H9 (cell line): Measurements from ENCODE around the gene WDR5B. TPM values are rescaled to one million over a fixed set of nuclear protein-coding genes. Genes with fewer than 3 reads are reported as not detected.

Experiments used
- DNase-seq: peaks from one replicate; pipeline ENCODE4 v3.0.0-alpha.2; 2017
- H2AFZ ChIP-seq: one replicate; pipeline ENCODE4 v1.6.1; 2013; ENCODE audit warnings: mild to moderate bottlenecking, low read length, control low read depth, moderate library complexity
- H2AK5ac ChIP-seq: 2 replicates; pipeline ENCODE4 v1.6.1; 2013; ENCODE audit warnings: low read length, control low read depth, mixed read lengths; ENCODE audit not compliant: insufficient read length
- H2BK120ac ChIP-seq: one replicate; pipeline ENCODE4 v1.6.1; 2013; ENCODE audit warnings: low read depth, mild to moderate bottlenecking, low read length, control low read depth, inconsistent platforms; ENCODE audit not compliant: poor library complexity, severe bottlenecking
- H2BK12ac ChIP-seq: 2 replicates; pipeline ENCODE4 v1.6.1; 2013; ENCODE audit warnings: low read length, control low read depth, mixed read lengths, low read depth; ENCODE audit not compliant: insufficient read length
- H2BK15ac ChIP-seq: 2 replicates; pipeline ENCODE4 v1.6.1; 2013; ENCODE audit warnings: low read depth, low read length, control low read depth
- H2BK20ac ChIP-seq: one replicate; pipeline ENCODE4 v1.6.1; 2013; ENCODE audit warnings: low read depth, mild to moderate bottlenecking, low read length, control low read depth, inconsistent platforms; ENCODE audit not compliant: poor library complexity, severe bottlenecking
- H2BK5ac ChIP-seq: 2 replicates; pipeline ENCODE4 v1.6.1; 2013; ENCODE audit warnings: low read length, control low read depth, mixed read lengths; ENCODE audit not compliant: insufficient read length
- H3K14ac ChIP-seq: 2 replicates; pipeline ENCODE4 v1.6.1; 2013; ENCODE audit warnings: low read length, control low read depth; ENCODE audit not compliant: insufficient read depth
- H3K18ac ChIP-seq: 2 replicates; pipeline ENCODE4 v1.6.1; 2013; ENCODE audit warnings: low read depth, mild to moderate bottlenecking, mixed read lengths, low read length, control low read depth; ENCODE audit not compliant: insufficient read length
- H3K23ac ChIP-seq: 2 replicates; pipeline ENCODE4 v1.6.1; 2013; ENCODE audit warnings: low read length, control low read depth, mixed read lengths, low read depth; ENCODE audit not compliant: insufficient read length
- H3K23me2 ChIP-seq: 2 replicates; pipeline ENCODE4 v1.6.1; 2013; ENCODE audit warnings: low read depth, mild to moderate bottlenecking, mixed read lengths, low read length, control low read depth; ENCODE audit not compliant: insufficient read length, poor library complexity, severe bottlenecking
- H3K27ac ChIP-seq: 2 replicates; pipeline ENCODE4 v1.5.1; 2013; ENCODE audit warnings: low read length, control low read depth, mixed read lengths, low read depth; ENCODE audit not compliant: insufficient read length
- H3K27me3 ChIP-seq: 2 replicates; pipeline ENCODE4 v1.6.1; 2013; ENCODE audit warnings: low read length, control low read depth, inconsistent platforms; ENCODE audit not compliant: insufficient read depth
- H3K4ac ChIP-seq: 2 replicates; pipeline ENCODE4 v1.6.1; 2013; ENCODE audit warnings: low read depth, mild to moderate bottlenecking, control low read depth, inconsistent platforms, low read length, moderate library complexity
- H3K4me1 ChIP-seq: 2 replicates; pipeline ENCODE4 v1.6.1; 2013; ENCODE audit warnings: low read length, control low read depth, inconsistent platforms; ENCODE audit not compliant: insufficient read depth
- H3K4me2 ChIP-seq: 2 replicates; pipeline ENCODE4 v1.6.1; 2013; ENCODE audit warnings: low read length, control low read depth, mixed read lengths; ENCODE audit not compliant: insufficient read length, insufficient read depth
- H3K56ac ChIP-seq: 2 replicates; pipeline ENCODE4 v1.6.1; 2013; ENCODE audit warnings: low read depth, mild to moderate bottlenecking, mixed read lengths, low read length, control low read depth; ENCODE audit not compliant: insufficient read length
- H3K79me1 ChIP-seq: 2 replicates; pipeline ENCODE4 v1.6.1; 2013; ENCODE audit warnings: low read depth, mild to moderate bottlenecking, moderate library complexity, low read length, control low read depth, inconsistent platforms; ENCODE audit not compliant: insufficient read depth, poor library complexity, severe bottlenecking
- H3K79me2 ChIP-seq: 2 replicates; pipeline ENCODE4 v1.6.1; 2013; ENCODE audit warnings: low read length, control low read depth, inconsistent platforms; ENCODE audit not compliant: insufficient read depth
- H3K9ac ChIP-seq: 2 replicates; pipeline ENCODE4 v1.6.1; 2013; ENCODE audit warnings: low read length, control low read depth, mixed read lengths; ENCODE audit not compliant: insufficient read length; ENCODE audit errors: extremely low read depth
- H3K9me3 ChIP-seq: one replicate; pipeline ENCODE4 v1.6.1; 2013; ENCODE audit warnings: low read depth, low read length, inconsistent platforms; ENCODE audit not compliant: control insufficient read depth
- H3T11ph ChIP-seq: one replicate; pipeline ENCODE4 v1.6.1; 2013; ENCODE audit warnings: mild to moderate bottlenecking, low read length, control low read depth, inconsistent platforms
- H4K20me1 ChIP-seq: one replicate; pipeline ENCODE4 v1.6.1; 2013; ENCODE audit not compliant: control insufficient read depth, insufficient read length, insufficient read depth
- H4K5ac ChIP-seq: 2 replicates; pipeline ENCODE4 v1.6.1; 2013; ENCODE audit warnings: low read depth, mild to moderate bottlenecking, mixed read lengths, low read length, control low read depth; ENCODE audit not compliant: insufficient read length
- H4K8ac ChIP-seq: replicated peaks from 2 replicates; pipeline ENCODE4 v1.6.1; 2013; ENCODE audit warnings: low read length, control low read depth, mixed read lengths, low read depth; ENCODE audit not compliant: insufficient read length
- H4K91ac ChIP-seq: 2 replicates; pipeline ENCODE4 v1.6.1; 2013; ENCODE audit warnings: low read depth, mild to moderate bottlenecking, moderate library complexity, mixed read lengths, low read length, control low read depth; ENCODE audit not compliant: insufficient read length
- H3K27ac Mint-ChIP-seq, 3 experiments: 2 replicates in 2 of 3; 3 replicates in 1 of 3; pipeline ENCODE4 v1.8.0; 2020 to 2021; ENCODE audit warnings: mixed read lengths in 3 of 3, mild to moderate bottlenecking in 1 of 3, moderate library complexity in 1 of 3
- H3K27me3 Mint-ChIP-seq: 2 replicates; pipeline ENCODE4 v1.8.0; 2021; ENCODE audit warnings: low read depth, mild to moderate bottlenecking, moderate library complexity, mixed read lengths
- H3K36me3 Mint-ChIP-seq, 3 experiments: 2 replicates in 2 of 3; 3 replicates in 1 of 3; pipeline ENCODE4 v1.8.0; 2020 to 2021; ENCODE audit warnings: low read depth in 3 of 3, mixed read lengths in 3 of 3; ENCODE audit not compliant: insufficient read depth in 1 of 3
- H3K4me1 Mint-ChIP-seq, 2 experiments: 2 replicates each; pipeline ENCODE4 v1.8.0; 2020; ENCODE audit warnings: mixed read lengths in 2 of 2
- H3K4me3 Mint-ChIP-seq, 2 experiments: 2 replicates in 1 of 2; 3 replicates in 1 of 2; pipeline ENCODE4 v1.8.0; 2020 to 2021; ENCODE audit warnings: mild to moderate bottlenecking in 2 of 2, mixed read lengths in 2 of 2, moderate library complexity in 1 of 2
- H3K9me3 Mint-ChIP-seq, 2 experiments: 2 replicates in 1 of 2; 3 replicates in 1 of 2; pipeline ENCODE4 v1.8.0; 2020; ENCODE audit warnings: mild to moderate bottlenecking in 2 of 2, mixed read lengths in 2 of 2, moderate library complexity in 1 of 2
- CTCF ChIP-seq: fragments of 200-600 bp; sonication (generic); conservative IDR thresholded peaks from 3 replicates; pipeline ENCODE4 v1.8.0; 2021; ENCODE audit warnings: antibody characterized with exemption, mild to moderate bottlenecking
- WGBS: extraction: QIAGEN DNeasy Blood & Tissue Kit; methylation state at CpG from one replicate; pipeline ENCODE4 v1.1.7; 2013; ENCODE audit warnings: missing lambda C conversion rate, low lambda C conversion rate, mixed read lengths; ENCODE audit not compliant: insufficient read length; ENCODE audit errors: extremely low coverage; 5-methylcytosine and 5-hydroxymethylcytosine counted together
- total RNA-seq: library from RNA; stranded (reverse); gene quantifications from 2 replicates; pipeline ENCODE4 v1.2.1, GENCODE V29; 2021

WDR5B gene
- total RNA-seq, 1 experiment from 2014 or later = 3.7 TPM

GRCh38 chr3:122403489-122403888, 12.4 kb downstream of the WDR5B start:
- Mint-ChIP-seq H3K27me3 (no peaks in the 10 kb centered on the region), H3K4me3 (no peak overlapping the region), H3K9me3 (no peaks in the 10 kb centered on the region), H3K36me3 (peaks cover 4 to 38% (median 28%) of the 10 kb centered on the region in 3 experiments; a peak in 5 of 7 replicates), H3K4me1 (no peaks in the 10 kb centered on the region), H3K27ac (no peak overlapping the region)
- Histone ChIP-seq H3T11ph (no peak overlapping the region), H3K4me2 (no peak overlapping the region), H3K79me2 (no peaks in the 10 kb centered on the region), H3K79me1 (no peaks in the 10 kb centered on the region), H2BK20ac (no peak overlapping the region), H3K27me3 (no peaks in the 10 kb centered on the region), H3K27ac (no peak overlapping the region), H3K9me3 (no peaks in the 10 kb centered on the region), H3K18ac (no peak overlapping the region), H3K4ac (no peak overlapping the region), H3K14ac (no peak overlapping the region), H4K8ac (no peak overlapping the region), H3K56ac (no peak overlapping the region), H3K23ac (no peak overlapping the region), H2BK15ac (no peak overlapping the region), H2BK12ac (no peak overlapping the region), H3K4me1 (no peaks in the 10 kb centered on the region), H3K23me2 (no peaks in the 10 kb centered on the region), H4K5ac (no peak overlapping the region), H2BK5ac (no peak overlapping the region), H2AFZ (no peak overlapping the region), H3K9ac (no peak overlapping the region), H4K20me1 (no peaks in the 10 kb centered on the region), H2BK120ac (no peak overlapping the region), H2AK5ac (no peak overlapping the region), H4K91ac (no peak overlapping the region)
- WGBS = no CpG with 5 or more reads among the region's 6 CpGs
- DNase-seq = no peak
- no peak for TF ChIP-seq CTCF
